HG03045 (cell line): ENCODE measurements around the gene CALHM1.
"Not testable (repeated sequence)": the region's sequence is repeated elsewhere in the genome, so short reads cannot be mapped to it uniquely, and the experiment has no call there.

ENCODE experiments used
- ATAC-seq: cut with Tn5 transposase; IDR thresholded peaks from one replicate; pipeline ENCODE4 v1.9.1; 2021; ENCODE audit warnings: mild to moderate bottlenecking, moderate library complexity; ENCODE audit not compliant: unreplicated experiment

The CALHM1 gene, protein sequence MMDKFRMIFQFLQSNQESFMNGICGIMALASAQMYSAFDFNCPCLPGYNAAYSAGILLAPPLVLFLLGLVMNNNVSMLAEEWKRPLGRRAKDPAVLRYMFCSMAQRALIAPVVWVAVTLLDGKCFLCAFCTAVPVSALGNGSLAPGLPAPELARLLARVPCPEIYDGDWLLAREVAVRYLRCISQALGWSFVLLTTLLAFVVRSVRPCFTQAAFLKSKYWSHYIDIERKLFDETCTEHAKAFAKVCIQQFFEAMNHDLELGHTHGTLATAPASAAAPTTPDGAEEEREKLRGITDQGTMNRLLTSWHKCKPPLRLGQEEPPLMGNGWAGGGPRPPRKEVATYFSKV

DNA sequence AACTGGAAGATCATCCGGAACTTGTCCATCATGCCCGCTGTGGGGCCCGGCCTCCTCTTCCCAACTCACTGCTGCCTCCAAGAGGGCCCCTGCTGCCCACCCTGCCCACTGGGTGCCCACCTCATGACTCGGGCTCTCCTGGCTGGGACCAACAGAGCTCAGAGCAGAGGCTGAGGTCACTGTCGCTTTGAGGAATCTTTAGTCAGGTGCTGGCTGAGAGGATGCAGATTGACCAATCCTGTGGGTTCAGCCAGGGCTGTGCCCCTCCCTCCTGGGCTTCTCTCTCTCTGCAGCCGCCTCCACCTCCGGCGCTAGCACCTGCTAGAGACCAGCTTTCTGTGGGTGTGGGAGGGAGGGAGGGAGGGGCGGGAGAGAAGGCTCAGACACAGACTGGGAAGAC lies at the start of gene CALHM1:
CALHM1 (minus strand) TSS at position 181 of the 400 bp plus-strand sequence; CDS start at position 32, 149 bp downstream.
- peak; percentile 67 for ATAC-seq

DNA sequence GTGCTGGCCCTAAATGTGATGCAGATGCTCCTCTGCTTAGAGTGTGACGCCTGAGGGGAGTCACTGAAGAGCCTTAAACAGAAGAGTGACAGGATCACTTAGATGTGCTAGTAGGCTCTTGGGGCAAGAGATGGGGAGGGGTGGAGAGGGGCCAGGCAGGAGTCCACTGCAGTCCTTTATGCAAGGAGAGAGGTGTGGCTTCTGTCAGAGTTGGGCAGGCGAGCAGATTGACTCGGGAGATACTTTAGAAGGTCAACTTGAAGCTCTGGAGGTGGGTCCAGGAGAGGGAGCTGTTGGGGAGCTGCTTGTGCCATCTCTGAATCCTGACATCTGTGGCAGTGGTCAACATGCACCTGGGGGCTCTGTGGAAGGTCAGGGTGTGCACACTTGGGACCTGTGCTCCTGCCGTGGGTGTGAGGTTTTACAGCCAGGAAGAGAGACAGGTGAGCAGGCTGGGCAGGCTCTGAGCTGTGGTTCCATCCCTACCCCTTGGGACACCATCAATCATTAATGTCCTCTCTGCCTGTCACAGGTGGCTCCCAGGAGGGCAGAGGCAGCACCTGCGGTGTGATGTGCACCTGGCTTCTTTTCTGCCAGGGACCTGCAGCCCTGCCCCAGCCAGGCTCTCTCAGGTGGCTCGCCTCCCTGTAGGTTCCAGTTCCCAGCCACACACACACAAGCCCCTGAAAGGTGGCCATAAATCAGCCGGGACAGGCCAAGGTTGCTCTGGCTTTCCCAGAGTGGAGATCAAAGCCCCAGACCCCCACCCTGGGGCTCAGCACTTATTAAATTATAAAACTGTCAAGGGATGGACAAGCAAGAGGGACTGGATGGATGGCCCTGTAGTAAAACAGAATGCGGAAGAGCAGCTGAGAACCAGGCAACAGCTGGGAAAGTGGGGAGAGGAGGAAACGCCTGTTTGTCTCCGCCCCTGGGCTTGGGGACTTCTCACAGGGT lies 48.8 kb upstream of the CALHM1 start:
- no peak for ATAC-seq

DNA sequence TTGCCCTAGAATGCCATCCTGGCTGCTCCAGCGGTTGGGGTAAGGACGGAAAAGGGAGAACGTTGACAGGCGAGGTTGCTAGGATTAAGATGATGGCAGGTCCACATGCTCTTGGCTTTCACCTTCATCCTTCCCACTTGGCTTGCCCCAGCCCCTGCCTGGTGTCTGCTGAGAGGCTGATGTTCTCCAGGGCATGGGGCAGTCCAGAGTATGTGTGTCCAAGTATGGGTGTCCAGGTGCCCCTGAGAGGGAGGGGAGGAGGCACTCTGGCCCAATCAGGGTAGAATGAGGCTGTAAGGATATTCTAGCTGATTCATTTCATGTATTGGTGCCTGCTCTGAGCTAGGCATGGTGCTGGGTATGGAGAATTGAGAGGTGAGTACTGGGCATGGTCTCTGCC lies 47.4 kb upstream of the CALHM1 start:
- ATAC-seq: no peak

- no peak for ATAC-seq
Observed at GRCh38 chr10:103504181-103504783, 45.6 kb upstream of the CALHM1 start.

DNA sequence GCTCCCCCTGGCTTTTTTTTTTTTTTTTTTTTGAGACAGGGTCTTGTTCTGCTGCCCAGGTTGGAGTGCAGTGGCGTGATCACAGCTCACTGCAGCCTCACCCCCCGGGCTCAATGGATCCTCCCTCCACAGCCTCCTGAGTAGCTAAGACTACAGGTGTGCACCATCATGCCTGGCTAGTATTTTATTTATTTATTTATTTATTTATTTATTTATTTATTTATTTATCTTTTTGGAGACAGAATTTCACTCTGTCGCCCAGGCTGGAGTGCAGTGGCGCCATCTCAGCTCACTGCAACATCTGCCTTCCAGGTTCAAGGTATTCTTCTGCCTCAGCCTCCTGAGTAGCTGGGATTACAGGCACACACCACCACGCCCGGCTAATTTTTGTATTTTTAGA lies 45.1 kb upstream of the CALHM1 start:
- ATAC-seq: not testable (repeated sequence)

DNA sequence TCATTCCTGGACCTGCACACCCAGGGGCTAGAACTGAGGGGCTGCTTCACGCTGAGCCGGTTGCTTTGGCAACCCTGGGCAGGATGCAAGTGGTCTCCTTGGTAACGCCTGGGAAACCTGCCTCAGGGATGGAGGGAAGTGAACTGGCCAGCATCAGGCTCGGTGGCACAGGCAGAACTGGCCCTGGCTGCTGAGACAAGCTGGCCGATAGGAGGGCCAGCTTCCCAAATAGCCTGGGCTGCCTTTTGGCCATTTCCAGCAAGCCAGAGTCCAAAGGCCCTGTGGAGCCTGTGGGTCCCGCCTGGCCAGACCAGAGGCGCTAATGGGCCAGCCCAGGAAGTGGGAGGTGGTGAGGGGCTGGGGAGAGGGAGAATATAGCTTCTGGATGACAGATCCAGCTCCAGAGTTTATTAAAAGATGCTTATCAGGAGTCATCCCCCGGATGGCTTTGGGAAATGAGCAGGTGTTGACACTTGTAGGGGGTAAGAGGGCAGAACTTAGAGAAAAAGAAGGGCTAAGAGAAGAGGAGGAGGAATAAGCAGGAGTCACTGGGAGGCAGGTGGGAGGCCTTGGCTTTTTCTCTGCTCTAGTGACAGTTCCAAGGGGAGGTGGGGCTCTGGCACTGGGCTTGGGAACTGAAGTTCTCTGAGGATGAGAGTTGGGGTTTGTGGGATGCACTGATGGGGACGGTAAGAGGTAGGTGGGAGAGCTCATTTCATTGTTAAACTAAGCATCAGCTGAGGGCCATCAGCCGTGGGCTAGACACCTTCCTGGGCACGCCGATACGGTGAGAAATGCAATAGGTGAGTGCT lies 44.4 kb upstream of the CALHM1 start:
- no peak for ATAC-seq

DNA sequence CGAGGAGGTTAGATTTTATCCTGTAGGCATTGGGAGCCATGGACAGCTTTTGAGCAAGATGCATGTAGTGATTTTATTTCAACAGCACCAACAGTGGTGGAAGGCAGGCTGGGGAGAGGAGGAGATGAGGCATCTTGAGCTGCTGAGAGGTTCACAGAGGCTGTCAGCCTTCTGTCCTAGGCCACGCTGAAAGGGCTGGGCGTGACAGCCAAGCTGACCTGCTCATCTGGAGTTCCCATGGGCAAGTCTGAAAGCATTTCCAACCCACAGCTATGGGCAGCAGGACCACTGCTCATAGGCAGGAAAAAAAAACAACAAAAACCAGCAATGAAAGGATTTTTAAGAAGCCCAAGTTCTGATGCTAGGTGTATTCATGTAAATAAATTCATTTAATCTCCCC lies 42.5 kb upstream of the CALHM1 start:
- no peak for ATAC-seq

DNA sequence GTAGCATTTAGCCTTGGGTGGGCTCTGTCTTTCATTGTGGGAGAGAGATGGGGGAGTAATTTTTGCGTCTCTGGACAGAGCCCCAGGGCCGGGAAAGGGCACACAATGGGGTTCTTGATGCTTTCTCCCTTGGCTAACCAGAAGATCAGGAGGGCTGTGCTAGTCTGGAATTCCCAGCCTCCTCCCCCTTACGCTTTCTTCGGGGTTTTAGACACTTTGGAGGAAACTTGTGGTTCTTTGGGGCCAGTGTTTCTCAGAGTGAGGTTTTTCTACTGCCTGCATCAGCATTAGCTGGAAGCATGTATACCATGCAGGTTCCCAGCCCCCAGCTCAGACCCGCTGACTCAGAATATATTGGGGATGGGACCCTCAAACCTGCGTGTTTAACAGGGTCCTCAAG lies 41.8 kb upstream of the CALHM1 start:
- ATAC-seq: no peak

DNA sequence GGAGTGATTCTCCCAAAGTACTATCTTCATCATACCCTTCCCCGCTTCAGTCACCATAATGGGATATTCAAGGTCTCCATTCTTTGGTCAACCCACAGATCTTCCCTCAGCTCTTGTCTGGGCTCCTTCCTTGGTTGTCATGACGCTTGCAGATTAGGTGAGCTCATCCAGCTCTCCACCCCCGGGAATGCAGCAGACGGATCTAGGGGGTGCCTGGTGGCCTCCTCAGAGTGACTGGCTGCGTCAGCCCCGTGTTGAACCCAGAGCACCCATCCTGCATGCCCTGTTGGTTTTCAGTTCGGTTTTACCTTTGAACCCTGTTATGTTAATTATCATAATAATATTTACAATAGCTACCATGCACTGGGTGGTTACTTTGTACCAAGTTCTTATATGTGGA lies 41.2 kb upstream of the CALHM1 start:
- ATAC-seq: no peak

DNA sequence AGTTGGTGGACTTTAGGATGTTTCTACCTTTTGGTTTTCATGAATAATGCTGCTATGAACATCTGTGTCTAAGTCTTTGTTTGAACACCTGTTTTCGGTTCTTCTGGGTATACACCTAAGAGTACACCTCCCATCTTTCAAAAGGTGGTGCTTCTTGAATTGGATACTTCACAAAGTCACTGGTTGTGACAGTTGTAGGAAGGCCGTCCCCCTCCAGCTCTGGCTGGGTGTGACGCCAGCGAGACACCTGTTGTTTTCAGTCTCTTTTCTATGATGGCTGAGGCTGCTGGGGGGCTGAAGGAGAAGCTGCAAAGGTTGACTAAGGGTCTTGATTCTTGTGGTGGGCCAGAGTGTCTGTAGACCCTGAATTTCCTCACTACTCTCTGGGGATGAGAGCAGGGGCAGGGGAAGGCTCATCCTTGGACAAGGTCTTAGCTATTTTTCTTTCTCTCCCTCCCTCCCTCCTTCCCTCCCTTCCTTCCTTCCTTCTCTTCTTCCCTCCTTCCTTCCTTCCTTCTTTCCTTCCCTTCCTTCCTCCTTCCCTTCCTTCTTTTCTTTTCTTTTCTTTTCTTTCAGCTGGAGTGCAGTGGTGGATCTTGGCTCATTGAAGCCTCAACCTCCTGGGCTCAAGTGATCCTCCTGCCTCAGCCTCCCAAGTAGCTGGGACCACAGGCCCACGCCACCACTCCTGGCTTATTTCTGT lies 40.4 kb upstream of the CALHM1 start:
- no peak for ATAC-seq

GRCh38 chr10:103497161-103497915 lies 38.6 kb upstream of the CALHM1 start:
- ATAC-seq: no peak

DNA sequence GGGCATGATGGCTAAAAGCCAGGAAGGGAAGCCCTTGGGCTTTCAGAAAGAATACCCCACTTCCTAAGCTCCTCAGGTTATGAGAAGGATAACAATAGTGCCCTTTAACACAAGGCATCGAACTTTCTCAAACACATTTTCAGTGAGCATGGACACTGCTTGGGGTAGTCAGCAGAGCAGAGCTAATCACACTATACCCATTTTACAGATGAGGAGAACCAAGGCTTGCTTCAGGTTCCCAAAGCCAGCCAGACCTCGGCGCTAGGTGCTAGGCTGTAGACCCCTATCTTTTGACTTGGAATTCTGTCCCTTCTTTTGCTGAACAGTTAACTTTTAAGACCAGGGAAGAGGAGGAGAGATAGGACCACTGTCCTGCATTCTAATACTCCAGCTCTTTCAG lies 36.6 kb upstream of the CALHM1 start:
- ATAC-seq: no peak

DNA sequence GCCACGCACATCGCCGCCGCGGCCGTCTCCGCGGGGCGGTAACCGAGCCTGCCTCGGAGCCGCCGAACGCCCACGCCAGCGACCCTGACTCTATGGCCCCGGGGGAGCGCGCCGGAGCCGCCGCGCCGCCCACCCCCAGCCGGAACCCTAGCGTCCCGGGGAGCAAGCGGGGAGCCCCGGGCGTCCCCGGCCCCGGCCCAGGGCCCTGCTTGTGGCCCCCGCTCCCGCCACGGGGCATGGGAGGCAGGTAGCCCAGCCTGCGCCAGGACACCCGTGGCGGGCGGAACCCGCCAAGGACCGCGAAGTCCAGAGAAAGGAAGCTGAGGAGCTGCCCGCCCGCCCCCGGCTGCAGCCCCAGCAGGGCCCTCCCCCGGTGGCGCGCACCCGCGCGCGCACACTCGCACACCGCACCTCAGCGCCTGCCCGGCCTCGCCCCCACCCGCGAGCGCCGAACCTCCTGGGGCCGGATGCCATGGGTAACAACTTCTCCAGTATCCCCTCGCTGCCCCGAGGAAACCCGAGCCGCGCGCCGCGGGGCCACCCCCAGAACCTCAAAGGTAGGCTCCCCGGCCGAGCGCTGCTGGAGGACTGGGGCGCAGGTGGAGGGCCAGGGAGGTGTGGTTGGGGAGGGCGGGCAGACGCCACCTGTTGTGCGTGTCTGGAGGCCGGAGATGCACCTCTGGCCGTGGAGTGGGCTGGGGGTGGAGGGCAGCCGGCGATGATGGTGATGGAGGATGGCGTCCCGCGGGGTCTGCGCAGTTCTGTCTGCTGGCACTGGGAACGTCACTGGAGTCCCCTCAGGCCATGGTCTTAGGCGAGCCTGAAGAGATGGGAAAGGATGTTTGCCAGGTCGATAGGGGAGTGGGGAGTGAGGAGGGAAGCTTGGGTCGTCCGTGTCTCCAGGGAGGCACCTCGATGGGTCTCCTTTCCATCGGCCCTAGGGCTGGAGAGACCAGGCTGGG lies 35.5 kb upstream of the CALHM1 start:
- no peak for ATAC-seq

GRCh38 chr10:103493362-103493915 lies 34.7 kb upstream of the CALHM1 start, which contains the start of gene NEURL1:
TSS of gene NEURL1 (plus strand) at chr10:103493705. CDS start at chr10:103494388, 683 bp downstream.
- ATAC-seq: no peak

DNA sequence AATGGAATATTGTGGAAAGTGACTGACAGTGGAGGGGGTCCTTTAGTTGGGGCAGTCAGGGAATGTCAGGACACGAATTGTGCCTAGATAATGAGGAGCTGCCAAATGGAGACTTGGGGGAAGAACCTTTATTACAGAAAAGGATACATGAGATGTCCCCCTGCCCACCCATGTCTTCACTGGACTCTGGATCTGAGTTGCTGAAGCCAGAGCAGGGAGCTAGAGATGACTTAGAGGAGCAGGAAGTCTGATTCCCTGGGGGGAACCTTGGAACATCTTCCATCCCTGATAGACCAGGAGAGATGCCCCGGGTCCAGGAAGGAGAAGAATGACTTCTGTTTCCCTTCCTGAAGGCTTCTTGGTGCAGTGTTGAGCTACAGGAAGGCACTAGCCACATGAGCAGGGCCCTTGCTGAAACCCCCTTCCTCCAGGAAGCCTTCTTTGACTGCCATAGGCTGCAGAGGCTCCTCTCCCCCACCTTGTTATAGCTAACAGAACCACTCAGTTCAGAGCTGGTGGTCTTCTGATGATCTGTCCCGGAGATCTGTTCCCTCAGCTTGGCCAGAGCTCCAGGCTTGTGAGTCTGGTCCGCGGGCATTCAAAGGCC lies 34.1 kb upstream of the CALHM1 start:
- ATAC-seq: no peak

- ATAC-seq: no peak
Observed at GRCh38 chr10:103491729-103492364, 33.1 kb upstream of the CALHM1 start.

DNA sequence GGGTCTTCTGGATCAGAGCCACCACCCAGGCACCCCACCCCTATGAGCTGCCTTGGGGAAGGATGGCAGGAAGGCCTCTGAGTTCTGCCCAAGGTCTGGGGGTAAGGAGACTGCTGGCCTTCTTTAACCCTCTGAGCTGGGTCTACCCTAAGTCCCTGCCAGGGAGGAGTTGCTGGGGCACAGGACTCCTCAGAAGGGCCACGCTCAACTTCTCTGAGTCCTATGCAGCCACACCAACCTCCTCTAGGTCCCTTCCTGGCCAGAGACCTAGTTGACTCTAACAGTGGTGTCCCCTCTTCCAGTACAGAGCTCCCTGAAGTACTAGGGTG lies 32.2 kb upstream of the CALHM1 start:
- no peak for ATAC-seq
